Trophoblast cell (in vitro differentiated cells and primary cell): ENCODE measurements around the gene PSMG3.

Experiments
- DNase-seq, 2 donors: peaks; one replicate each; pipeline ENCODE4 v3.0.0-alpha.2; 2016
- H2AFZ ChIP-seq: 2 replicates; pipeline ENCODE4 v1.6.1; 2013; ENCODE audit warnings: low read length, moderate library complexity, mild to moderate bottlenecking; ENCODE audit not compliant: insufficient read depth, poor library complexity
- H2AK5ac ChIP-seq: 2 replicates; pipeline ENCODE4 v1.6.1; 2013; ENCODE audit warnings: mild to moderate bottlenecking, low read length
- H2BK120ac ChIP-seq: 2 replicates; pipeline ENCODE4 v1.6.1; 2013; ENCODE audit warnings: low read length, mild to moderate bottlenecking, moderate library complexity; ENCODE audit not compliant: insufficient read depth, poor library complexity
- H2BK12ac ChIP-seq: 2 replicates; pipeline ENCODE4 v1.6.1; 2013; ENCODE audit warnings: mild to moderate bottlenecking, low read length, moderate library complexity
- H2BK5ac ChIP-seq: 2 replicates; pipeline ENCODE4 v1.6.1; 2013; ENCODE audit warnings: low read length, low read depth, moderate library complexity, mild to moderate bottlenecking; ENCODE audit not compliant: poor library complexity
- H3K14ac ChIP-seq: 2 replicates; pipeline ENCODE4 v1.6.1; 2013; ENCODE audit warnings: mild to moderate bottlenecking, low read length
- H3K18ac ChIP-seq: 2 replicates; pipeline ENCODE4 v1.6.1; 2013; ENCODE audit warnings: mild to moderate bottlenecking, low read length
- H3K23ac ChIP-seq: 2 replicates; pipeline ENCODE4 v1.6.1; 2013; ENCODE audit warnings: low read length
- H3K27ac ChIP-seq: 2 replicates; pipeline ENCODE4 v1.5.1; 2013; ENCODE audit warnings: low read depth, mild to moderate bottlenecking, inconsistent platforms, low read length, moderate library complexity
- H3K27me3 ChIP-seq: 2 replicates; pipeline ENCODE4 v1.6.1; 2013; ENCODE audit warnings: inconsistent platforms, mild to moderate bottlenecking, low read length, moderate library complexity; ENCODE audit not compliant: insufficient read depth
- H3K36me3 ChIP-seq, 2 experiments: 1 replicate in 1 of 2; 2 replicates in 1 of 2; pipeline ENCODE4 v1.6.1; 2013; ENCODE audit warnings: low read length in 2 of 2, mild to moderate bottlenecking in 2 of 2, moderate library complexity in 1 of 2; ENCODE audit not compliant: insufficient read depth in 2 of 2, control insufficient read depth in 1 of 2
- H3K4ac ChIP-seq: 2 replicates; pipeline ENCODE4 v1.6.1; 2013; ENCODE audit warnings: low read depth, mild to moderate bottlenecking, low read length, moderate library complexity
- H3K4me1 ChIP-seq, 2 experiments: 1 replicate in 1 of 2; 2 replicates in 1 of 2; pipeline ENCODE4 v1.6.1; 2013; ENCODE audit warnings: low read length in 2 of 2, mild to moderate bottlenecking in 2 of 2, moderate library complexity in 1 of 2; ENCODE audit not compliant: insufficient read depth in 2 of 2, control insufficient read depth in 1 of 2
- H3K4me2 ChIP-seq: 2 replicates; pipeline ENCODE4 v1.6.1; 2013; ENCODE audit warnings: inconsistent platforms, mild to moderate bottlenecking, low read length, moderate library complexity
- H3K4me3 ChIP-seq: 2 replicates; pipeline ENCODE4 v1.5.1; 2013; ENCODE audit warnings: mild to moderate bottlenecking, low read depth, low read length, inconsistent platforms
- H3K79me1 ChIP-seq: one replicate; pipeline ENCODE4 v1.6.1; 2013; ENCODE audit warnings: low read length
- H3K79me2 ChIP-seq: 2 replicates; pipeline ENCODE4 v1.6.1; 2013; ENCODE audit warnings: low read length, mild to moderate bottlenecking; ENCODE audit not compliant: control insufficient read depth, insufficient read depth, poor library complexity
- H3K9ac ChIP-seq: 2 replicates; pipeline ENCODE4 v1.6.1; 2013; ENCODE audit warnings: mild to moderate bottlenecking, low read length
- H3K9me3 ChIP-seq: 2 replicates; pipeline ENCODE4 v1.6.1; 2013; ENCODE audit warnings: low read depth, mild to moderate bottlenecking, control low read depth, inconsistent platforms, low read length; ENCODE audit not compliant: insufficient read depth
- H4K12ac ChIP-seq: 2 replicates; pipeline ENCODE4 v1.6.1; 2013; ENCODE audit warnings: low read depth, mild to moderate bottlenecking, low read length, moderate library complexity
- H4K8ac ChIP-seq: 2 replicates; pipeline ENCODE4 v1.6.1; 2013; ENCODE audit warnings: low read depth, mild to moderate bottlenecking, low read length, moderate library complexity
- H4K91ac ChIP-seq: one replicate; pipeline ENCODE4 v1.6.1; 2013; ENCODE audit warnings: low read depth, mild to moderate bottlenecking, low read length, moderate library complexity
- WGBS: extraction: QIAGEN DNeasy Blood & Tissue Kit; methylation state at CpG from one replicate; pipeline ENCODE4 v1.1.7; 2013; ENCODE audit warnings: missing lambda C conversion rate; ENCODE audit not compliant: insufficient read length, insufficient coverage; ENCODE audit errors: extremely low coverage; 5-methylcytosine and 5-hydroxymethylcytosine counted together

The PSMG3 gene

DNA sequence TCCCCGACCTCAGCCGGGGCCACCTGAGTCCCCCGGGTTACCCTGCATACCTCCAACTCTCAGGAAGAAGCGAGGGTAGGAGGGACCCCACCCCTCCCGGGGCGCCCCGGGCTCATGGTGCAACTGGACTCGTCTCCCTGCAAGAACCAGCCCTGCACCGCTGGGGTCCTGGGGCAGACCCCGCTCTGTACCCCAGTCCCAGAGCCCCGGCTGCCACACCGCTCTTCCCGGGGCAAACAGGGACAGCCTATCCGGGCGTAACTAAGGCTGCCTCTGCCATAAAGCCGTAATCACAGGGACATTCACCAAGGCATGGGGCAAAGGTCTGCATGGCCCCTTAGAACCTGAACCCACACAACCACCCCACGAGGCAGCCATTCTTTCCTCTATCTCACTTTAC lies 46.0 kb downstream of the PSMG3 start:
- Histone ChIP-seq H3K23ac (no peak overlapping the region), H2AFZ (no peak overlapping the region), H3K4me1 (peaks cover 4 to 12% of the 10 kb centered on the region in 2 experiments), H4K12ac (no peak overlapping the region), H3K36me3 (no peaks in the 10 kb centered on the region), H3K79me1 (peaks cover 12% of the 10 kb centered on the region), H2AK5ac (no peak overlapping the region), H3K79me2 (no peaks in the 10 kb centered on the region), H3K27ac (no peak overlapping the region), H4K91ac (no peak overlapping the region), H2BK12ac (no peak overlapping the region), H3K4ac (no peak overlapping the region), H4K8ac (no peak overlapping the region), H2BK120ac (no peak overlapping the region), H3K9me3 (no peaks in the 10 kb centered on the region), H3K4me3 (no peak overlapping the region), H3K9ac (no peak overlapping the region), H3K18ac (no peak overlapping the region), H3K14ac (no peak overlapping the region), H3K27me3 (no peaks in the 10 kb centered on the region), H3K4me2 (no peak overlapping the region), H2BK5ac (no peak overlapping the region)
- WGBS = no CpG with 5 or more reads among the region's 17 CpGs
- DNase-seq = no peak

DNA sequence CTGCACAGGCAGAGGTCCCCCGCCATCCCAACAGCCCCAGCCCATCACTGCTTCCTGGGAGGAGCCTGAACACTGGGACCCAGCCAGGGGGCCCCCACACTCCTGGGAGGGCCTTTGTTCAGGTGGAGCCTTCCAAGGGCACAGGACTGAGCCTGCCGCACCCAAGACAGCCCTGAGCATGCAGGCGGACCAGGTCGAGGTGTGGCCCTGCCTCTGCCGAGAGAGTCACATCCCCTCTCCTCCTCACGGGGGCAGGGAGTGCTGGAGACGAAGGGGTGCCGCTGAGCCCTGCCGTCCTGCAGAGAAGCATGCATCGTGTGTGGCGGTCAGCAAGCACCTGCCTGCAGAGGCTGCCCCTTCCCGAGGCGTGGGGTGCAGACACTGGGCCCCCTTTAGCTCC lies 46.6 kb downstream of the PSMG3 start:
- Histone ChIP-seq H3K18ac (no peak overlapping the region), H3K23ac (no peak overlapping the region), H3K79me2 (no peaks in the 10 kb centered on the region), H2BK12ac (no peak overlapping the region), H4K12ac (no peak overlapping the region), H2AK5ac (peak overlapping the region; percentile 29), H4K8ac (no peak overlapping the region), H3K9me3 (no peaks in the 10 kb centered on the region), H3K4me2 (no peak overlapping the region), H2BK5ac (no peak overlapping the region), H3K27ac (no peak overlapping the region), H2AFZ (no peak overlapping the region), H3K4me3 (no peak overlapping the region), H3K27me3 (no peaks in the 10 kb centered on the region), H3K9ac (no peak overlapping the region), H2BK120ac (no peak overlapping the region), H3K79me1 (peaks cover 12% of the 10 kb centered on the region), H3K4ac (no peak overlapping the region), H3K14ac (no peak overlapping the region), H3K36me3 (no peaks in the 10 kb centered on the region), H4K91ac (no peak overlapping the region), H3K4me1 (peaks cover 4 to 12% of the 10 kb centered on the region in 2 experiments)
- DNase-seq = no peak
- WGBS = no CpG with 5 or more reads among the region's 13 CpGs

DNA sequence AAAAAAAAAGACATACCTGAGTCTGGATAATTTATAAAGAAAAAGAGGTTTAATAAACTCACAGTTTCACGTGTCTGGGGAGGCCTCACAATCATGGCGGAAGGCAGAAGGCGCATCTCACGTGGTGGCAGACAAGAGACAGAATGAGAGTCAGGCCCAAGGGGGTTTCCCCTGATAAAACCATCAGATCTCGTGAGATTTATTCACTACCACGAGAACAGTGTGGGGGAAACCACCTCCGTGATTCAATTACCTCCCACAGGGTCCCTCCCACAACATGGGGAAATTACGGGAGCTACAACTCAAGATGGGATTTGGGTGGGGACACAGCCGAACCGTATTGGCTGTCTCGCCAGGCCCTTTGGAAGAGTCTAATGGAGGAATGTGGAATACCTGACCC lies 48.4 kb downstream of the PSMG3 start:
- no peak for DNase-seq
- Histone ChIP-seq H2BK12ac (peak overlapping the region; percentile 21), H4K8ac (no peak overlapping the region), H3K4ac (no peak overlapping the region), H3K23ac (no peak overlapping the region), H3K14ac (no peak overlapping the region), H3K4me2 (no peak overlapping the region), H3K79me2 (no peaks in the 10 kb centered on the region), H3K4me1 (peaks cover 4 to 10% of the 10 kb centered on the region in 2 experiments), H3K9ac (no peak overlapping the region), H2BK5ac (no peak overlapping the region), H3K79me1 (peaks cover 9% of the 10 kb centered on the region), H4K12ac (no peak overlapping the region), H4K91ac (no peak overlapping the region), H3K27ac (no peak overlapping the region), H3K27me3 (no peaks in the 10 kb centered on the region), H3K18ac (no peak overlapping the region), H3K4me3 (no peak overlapping the region), H3K36me3 (no peaks in the 10 kb centered on the region), H2BK120ac (peak overlapping the region; percentile 55), H3K9me3 (no peaks in the 10 kb centered on the region), H2AFZ (no peak overlapping the region), H2AK5ac (no peak overlapping the region)
- WGBS = no CpG with 5 or more reads among the region's 11 CpGs

DNA sequence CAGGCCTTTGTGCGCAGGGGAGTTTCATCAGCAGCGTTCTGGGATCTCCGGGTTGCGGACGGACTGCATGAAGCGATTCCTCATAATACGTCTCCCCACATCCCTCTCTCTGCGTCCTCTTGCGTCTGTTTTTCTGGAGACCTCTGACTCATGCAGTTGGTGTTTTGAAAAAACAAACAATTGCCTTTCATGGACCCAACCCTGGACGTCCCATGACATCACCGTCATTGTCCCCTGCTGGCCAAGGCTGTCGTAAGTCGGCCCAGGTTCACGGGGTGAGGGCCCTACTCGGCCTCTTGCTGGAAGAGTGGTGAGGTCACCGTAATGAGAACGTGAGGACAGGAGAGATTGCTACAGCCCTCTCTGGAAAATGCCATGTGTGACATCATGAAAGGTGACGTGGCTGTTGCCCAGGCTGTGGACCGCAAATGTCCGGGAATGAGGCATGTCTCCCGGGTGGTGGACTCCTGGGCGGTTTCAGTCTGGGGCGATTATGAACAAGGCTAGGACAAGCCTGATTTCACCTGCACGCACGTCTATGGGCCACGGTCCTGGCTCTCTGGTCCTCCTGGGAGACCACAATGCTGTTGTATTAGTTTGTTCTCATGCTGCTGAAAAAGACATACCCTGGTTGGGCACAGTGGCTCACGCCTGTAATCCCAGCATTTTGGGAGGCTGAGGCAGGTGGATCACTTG lies 49.1 kb downstream of the PSMG3 start:
- Histone ChIP-seq H3K79me2 (no peaks in the 10 kb centered on the region), H3K23ac (no peak overlapping the region), H4K12ac (peak overlapping the region; percentile 2), H3K9ac (no peak overlapping the region), H3K9me3 (no peaks in the 10 kb centered on the region), H2AFZ (peak overlapping the region; percentile 26), H2BK12ac (peak overlapping the region; percentile 70), H4K8ac (no peak overlapping the region), H3K4me2 (no peak overlapping the region), H2BK5ac (peak overlapping the region; percentile 48), H3K79me1 (peaks cover 7% of the 10 kb centered on the region), H3K36me3 (no peaks in the 10 kb centered on the region), H2AK5ac (peak overlapping the region; percentile 31), H3K27me3 (no peaks in the 10 kb centered on the region), H3K4me1 (peaks cover 4 to 9% of the 10 kb centered on the region in 2 experiments), H3K14ac (peak overlapping the region; percentile 50), H3K18ac (no peak overlapping the region), H3K4ac (no peak overlapping the region), H4K91ac (peak overlapping the region; percentile 91), H2BK120ac (peak overlapping the region; percentile 3), H3K27ac (peak overlapping the region; percentile 2), H3K4me3 (no peak overlapping the region)
- no CpG with 5 or more reads among the region's 27 CpGs for WGBS
- DNase-seq = peak; percentile 97 to 98
